Measurements from ENCODE around the gene HNRNPH1. TPM values are rescaled to one million over a fixed set of nuclear protein-coding genes. Genes with fewer than 3 reads are reported as not detected.

Gene HNRNPH1
- total and polyA plus RNA-seq, 2 of the 8 experiments (the other 6 are each of a cell fraction or from before 2014, with no cell fraction given): 170 to 735 TPM

DNA sequence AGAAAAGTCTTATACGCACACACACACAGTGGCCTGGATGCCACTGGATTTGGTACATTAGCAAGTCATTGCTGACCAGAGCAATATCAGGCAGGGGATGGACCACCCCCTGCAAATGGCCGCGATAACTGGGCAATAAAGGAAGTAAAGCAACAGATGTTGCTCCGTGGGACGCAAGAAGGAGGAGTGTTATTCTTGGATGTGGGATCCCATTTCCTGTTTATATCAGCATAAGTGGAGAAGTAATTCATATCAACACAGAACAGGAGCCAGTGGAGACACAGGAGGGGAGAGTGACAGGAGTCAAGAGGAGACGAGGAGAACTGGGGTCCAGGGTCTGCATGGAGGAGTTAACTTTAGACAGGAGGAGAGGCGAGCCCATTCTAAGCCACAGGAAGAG, 54.8 kb downstream of the HNRNPH1 start (continued):
- TF ChIP-seq, protein P1, sequence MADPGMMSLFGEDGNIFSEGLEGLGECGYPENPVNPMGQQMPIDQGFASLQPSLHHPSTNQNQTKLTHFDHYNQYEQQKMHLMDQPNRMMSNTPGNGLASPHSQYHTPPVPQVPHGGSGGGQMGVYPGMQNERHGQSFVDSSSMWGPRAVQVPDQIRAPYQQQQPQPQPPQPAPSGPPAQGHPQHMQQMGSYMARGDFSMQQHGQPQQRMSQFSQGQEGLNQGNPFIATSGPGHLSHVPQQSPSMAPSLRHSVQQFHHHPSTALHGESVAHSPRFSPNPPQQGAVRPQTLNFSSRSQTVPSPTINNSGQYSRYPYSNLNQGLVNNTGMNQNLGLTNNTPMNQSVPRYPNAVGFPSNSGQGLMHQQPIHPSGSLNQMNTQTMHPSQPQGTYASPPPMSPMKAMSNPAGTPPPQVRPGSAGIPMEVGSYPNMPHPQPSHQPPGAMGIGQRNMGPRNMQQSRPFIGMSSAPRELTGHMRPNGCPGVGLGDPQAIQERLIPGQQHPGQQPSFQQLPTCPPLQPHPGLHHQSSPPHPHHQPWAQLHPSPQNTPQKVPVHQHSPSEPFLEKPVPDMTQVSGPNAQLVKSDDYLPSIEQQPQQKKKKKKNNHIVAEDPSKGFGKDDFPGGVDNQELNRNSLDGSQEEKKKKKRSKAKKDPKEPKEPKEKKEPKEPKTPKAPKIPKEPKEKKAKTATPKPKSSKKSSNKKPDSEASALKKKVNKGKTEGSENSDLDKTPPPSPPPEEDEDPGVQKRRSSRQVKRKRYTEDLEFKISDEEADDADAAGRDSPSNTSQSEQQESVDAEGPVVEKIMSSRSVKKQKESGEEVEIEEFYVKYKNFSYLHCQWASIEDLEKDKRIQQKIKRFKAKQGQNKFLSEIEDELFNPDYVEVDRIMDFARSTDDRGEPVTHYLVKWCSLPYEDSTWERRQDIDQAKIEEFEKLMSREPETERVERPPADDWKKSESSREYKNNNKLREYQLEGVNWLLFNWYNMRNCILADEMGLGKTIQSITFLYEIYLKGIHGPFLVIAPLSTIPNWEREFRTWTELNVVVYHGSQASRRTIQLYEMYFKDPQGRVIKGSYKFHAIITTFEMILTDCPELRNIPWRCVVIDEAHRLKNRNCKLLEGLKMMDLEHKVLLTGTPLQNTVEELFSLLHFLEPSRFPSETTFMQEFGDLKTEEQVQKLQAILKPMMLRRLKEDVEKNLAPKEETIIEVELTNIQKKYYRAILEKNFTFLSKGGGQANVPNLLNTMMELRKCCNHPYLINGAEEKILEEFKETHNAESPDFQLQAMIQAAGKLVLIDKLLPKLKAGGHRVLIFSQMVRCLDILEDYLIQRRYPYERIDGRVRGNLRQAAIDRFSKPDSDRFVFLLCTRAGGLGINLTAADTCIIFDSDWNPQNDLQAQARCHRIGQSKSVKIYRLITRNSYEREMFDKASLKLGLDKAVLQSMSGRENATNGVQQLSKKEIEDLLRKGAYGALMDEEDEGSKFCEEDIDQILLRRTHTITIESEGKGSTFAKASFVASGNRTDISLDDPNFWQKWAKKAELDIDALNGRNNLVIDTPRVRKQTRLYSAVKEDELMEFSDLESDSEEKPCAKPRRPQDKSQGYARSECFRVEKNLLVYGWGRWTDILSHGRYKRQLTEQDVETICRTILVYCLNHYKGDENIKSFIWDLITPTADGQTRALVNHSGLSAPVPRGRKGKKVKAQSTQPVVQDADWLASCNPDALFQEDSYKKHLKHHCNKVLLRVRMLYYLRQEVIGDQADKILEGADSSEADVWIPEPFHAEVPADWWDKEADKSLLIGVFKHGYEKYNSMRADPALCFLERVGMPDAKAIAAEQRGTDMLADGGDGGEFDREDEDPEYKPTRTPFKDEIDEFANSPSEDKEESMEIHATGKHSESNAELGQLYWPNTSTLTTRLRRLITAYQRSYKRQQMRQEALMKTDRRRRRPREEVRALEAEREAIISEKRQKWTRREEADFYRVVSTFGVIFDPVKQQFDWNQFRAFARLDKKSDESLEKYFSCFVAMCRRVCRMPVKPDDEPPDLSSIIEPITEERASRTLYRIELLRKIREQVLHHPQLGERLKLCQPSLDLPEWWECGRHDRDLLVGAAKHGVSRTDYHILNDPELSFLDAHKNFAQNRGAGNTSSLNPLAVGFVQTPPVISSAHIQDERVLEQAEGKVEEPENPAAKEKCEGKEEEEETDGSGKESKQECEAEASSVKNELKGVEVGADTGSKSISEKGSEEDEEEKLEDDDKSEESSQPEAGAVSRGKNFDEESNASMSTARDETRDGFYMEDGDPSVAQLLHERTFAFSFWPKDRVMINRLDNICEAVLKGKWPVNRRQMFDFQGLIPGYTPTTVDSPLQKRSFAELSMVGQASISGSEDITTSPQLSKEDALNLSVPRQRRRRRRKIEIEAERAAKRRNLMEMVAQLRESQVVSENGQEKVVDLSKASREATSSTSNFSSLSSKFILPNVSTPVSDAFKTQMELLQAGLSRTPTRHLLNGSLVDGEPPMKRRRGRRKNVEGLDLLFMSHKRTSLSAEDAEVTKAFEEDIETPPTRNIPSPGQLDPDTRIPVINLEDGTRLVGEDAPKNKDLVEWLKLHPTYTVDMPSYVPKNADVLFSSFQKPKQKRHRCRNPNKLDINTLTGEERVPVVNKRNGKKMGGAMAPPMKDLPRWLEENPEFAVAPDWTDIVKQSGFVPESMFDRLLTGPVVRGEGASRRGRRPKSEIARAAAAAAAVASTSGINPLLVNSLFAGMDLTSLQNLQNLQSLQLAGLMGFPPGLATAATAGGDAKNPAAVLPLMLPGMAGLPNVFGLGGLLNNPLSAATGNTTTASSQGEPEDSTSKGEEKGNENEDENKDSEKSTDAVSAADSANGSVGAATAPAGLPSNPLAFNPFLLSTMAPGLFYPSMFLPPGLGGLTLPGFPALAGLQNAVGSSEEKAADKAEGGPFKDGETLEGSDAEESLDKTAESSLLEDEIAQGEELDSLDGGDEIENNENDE (IDR thresholded peaks at IDR 0.05; ENCODE audit: insufficient replicate concordance, low read length): no peak
- TF ChIP-seq SRF (IDR thresholded peaks at IDR 0.05; ENCODE audit: low read depth, low read length) (no peak), ASH2L (IDR thresholded peaks at IDR 0.05; ENCODE audit: low read length) (no peak), CHD1 (IDR thresholded peaks at IDR 0.05; ENCODE audit: low read depth, low read length) (no peak), TBP (IDR thresholded peaks at IDR 0.05; ENCODE audit: low read depth, low read length) (no peak), CHD2 (IDR thresholded peaks at IDR 0.05; ENCODE audit: low read length) (no peak), JUN (IDR thresholded peaks at IDR 0.05; ENCODE audit: low read depth, low read length) (no peak)

All from H1 (cell line).